ENCODE measurements around the gene SUGCT.

- TF ChIP-seq POLR2A (IDR thresholded peaks at IDR 0.05; ENCODE audit: extremely low read depth, insufficient read length) (no peak), CTCF (IDR thresholded peaks at IDR 0.05; ENCODE audit: low read depth, low read length) (no peak), MYC (IDR thresholded peaks at IDR 0.05; ENCODE audit: low read depth, low read length) (no peak)
- TF ChIP-seq, protein P1, sequence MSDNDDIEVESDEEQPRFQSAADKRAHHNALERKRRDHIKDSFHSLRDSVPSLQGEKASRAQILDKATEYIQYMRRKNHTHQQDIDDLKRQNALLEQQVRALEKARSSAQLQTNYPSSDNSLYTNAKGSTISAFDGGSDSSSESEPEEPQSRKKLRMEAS (IDR thresholded peaks at IDR 0.05; ENCODE audit: low read depth, low read length), result no peak
Observed at GRCh38 chr7:40303996-40304395, 169.2 kb downstream of the SUGCT start.
